C1 segment of cervical spinal cord (tissue), 14 donors: Measurements from ENCODE around the gene NAALADL1.
A peak's percentile ranks its signal among the peaks of the same experiment; 100 is the strongest.

ENCODE experiments used
- DNase-seq, 14 donors: peaks; one replicate each; lab custom pipeline; 2025; lab: John Stamatoyannopoulos, UW

Gene NAALADL1

DNA sequence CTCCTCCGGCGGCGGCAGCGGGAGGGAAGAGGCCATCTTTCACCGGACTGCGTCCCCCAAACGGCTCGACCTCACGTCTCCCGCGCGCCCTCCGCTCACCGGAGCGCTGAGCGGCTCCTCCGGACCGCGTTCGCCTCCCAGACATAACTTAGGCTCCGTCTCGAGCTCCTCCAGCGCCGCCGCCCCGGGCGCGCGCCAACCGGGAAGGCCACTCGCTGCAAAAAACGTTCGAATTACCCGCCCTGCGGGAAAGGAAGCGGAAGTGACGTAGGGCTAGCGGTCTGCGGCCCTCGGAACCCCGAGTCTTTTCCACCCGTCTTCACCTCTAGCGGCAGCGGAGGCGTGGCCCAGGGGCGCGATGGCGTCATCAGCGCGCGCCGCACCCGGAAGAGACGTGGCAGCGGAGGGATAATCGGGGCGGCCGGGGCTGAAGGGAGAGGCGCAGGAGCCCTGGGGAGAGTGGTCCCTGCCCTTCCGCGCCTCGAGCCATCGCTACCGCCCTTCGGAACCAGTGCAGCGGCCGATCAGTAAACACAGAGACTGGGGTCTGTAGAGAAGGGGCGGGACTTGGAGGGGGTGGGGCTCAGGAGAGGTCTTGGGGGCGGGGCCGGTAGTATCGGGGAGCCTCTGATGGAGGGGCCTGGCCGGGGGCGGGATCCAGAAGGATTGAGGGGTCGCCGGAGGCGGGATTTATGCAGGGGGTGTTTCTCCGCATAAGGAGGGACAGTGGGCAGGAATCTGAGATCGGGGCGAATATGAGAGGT lies 25.7 kb upstream of the NAALADL1 start, which contains the start of the genes CDCA5 and ZFPL1:
Gene CDCA5, minus strand, starts transcription at position 207 of the 764 bp plus-strand sequence. Its CDS starts 62 bp downstream, at position 145.
Gene ZFPL1, plus strand, starts transcription at position 389 of the 764 bp plus-strand sequence. CDS start 477 bp downstream, outside the sequence.
- peak; percentile 45 to 97 (median 92) for DNase-seq

DNA sequence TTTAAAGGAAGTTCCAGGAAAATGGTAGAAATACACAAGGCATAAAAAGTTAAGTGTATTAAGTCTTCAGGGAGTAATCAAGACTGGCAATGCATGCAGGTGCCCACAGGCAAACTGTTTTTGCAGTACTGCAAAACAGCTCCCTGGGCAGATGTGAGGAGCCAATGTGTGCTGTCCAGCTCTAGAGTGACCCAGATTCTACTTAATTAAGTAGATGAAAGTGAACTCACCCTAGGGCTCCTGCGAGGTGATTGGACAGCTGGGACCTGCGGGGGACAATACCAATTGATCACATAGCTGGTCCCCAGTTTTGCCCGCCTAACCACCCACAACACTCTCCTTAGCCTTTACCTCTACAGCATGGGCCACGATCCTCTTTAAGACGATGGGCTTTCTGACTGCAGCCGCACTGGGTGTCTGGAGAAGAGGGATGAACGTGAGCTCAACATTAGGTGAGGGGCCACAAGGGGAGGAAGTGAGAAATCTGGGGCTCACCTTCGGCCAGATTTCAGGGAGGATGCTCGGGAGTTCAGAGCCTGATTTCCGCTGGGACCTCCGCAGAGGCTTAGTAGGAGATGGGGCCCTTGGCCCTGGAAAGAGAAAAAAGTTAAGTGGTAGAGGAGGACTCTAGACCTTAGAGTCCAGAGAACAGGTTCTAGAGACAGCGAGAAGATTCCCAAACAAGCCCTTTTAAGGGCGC lies 24.9 kb upstream of the NAALADL1 start:
- no peak for DNase-seq

GRCh38 chr11:65078786-65079342 lies 20.5 kb upstream of the NAALADL1 start:
- no peak for DNase-seq

GRCh38 chr11:65078151-65078550 lies 19.8 kb upstream of the NAALADL1 start:
- no peak for DNase-seq

- DNase-seq: no peak
Observed at GRCh38 chr11:65077451-65077850, 19.1 kb upstream of the NAALADL1 start.

DNA sequence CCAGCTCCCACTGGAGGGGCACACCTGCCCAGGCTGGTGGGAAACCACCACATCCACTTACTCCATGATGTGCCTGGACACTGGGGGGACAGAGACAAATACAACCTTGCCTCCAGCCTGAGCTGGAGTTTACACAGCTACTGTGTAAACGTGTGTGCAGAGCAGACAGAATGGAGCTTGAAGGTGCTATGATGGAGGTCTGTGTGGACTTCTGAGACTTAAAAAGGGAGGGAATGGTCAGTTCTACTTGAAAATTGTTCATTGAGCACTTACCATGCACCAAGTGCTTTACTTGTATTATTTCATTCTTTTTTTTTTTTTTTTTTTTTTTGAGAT lies 14.2 kb upstream of the NAALADL1 start:
- no peak for DNase-seq

GRCh38 chr11:65071907-65072630 lies 13.7 kb upstream of the NAALADL1 start:
- no peak for DNase-seq

DNA sequence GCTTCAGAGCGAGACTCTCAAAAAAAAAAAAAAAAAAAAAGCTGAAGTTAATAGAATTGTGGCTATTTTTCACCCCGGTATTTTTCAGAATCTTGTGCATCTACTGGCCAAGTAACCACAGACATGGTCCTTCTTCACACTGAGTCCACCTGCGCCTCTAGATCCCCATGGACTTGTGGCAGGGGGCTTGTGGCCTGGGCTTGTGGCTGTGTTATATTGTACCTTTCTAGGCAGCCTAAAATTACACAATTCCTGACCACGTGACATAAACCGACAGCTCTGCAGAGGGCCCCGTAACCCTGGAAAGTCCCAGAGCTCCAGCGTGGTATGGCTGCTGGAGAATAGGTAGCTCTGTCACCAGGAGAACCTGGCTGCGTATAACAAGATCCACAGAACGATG lies 10.9 kb upstream of the NAALADL1 start:
- no peak for DNase-seq

DNA sequence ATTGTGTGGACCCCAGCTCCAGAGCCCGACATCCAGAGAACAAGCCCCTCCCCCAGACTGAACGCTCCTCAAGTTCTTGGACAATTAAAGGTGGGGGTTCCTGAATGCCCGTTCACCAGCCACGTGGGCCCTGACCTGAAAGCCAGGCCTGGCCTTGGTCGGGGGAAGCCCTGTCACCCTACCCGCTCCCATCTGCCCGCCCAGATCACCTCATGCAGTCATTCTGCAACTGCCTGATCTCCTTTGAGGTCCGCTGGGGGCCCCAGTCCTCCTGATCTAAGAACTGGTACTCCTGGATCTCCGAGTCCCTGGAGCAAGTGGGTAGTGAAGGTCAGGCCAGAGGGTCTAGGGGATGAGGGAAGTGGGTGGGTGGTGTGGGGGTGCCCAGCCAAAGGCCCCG lies 9.1 kb upstream of the NAALADL1 start:
- no peak for DNase-seq

DNA sequence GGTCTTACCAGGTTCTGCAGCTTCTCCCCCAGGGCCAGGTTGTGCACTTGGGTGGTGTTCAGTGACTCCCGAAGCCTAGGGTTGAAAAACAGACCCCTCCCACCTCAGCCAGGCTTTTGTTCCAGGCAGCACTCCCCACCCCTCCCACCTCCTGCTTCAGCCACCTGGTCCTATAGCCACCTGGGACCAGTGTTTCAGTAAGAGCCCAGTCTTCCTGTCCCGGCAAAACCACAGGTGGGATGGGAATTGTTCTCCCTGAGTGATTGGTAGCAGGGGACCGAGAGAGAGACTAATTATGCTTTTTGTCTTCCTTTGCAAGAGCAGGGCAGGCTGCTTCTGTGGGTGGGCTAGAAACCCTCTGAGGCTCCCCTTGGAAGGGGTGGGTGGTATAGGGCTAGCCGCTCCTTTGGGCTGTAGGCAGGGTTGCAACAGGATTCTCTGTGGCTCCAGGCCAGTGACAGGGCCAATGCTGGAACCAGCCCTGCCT lies 8.5 kb upstream of the NAALADL1 start:
- DNase-seq: no peak

GRCh38 chr11:65066315-65066714 lies 8.0 kb upstream of the NAALADL1 start:
- DNase-seq: no peak

DNA sequence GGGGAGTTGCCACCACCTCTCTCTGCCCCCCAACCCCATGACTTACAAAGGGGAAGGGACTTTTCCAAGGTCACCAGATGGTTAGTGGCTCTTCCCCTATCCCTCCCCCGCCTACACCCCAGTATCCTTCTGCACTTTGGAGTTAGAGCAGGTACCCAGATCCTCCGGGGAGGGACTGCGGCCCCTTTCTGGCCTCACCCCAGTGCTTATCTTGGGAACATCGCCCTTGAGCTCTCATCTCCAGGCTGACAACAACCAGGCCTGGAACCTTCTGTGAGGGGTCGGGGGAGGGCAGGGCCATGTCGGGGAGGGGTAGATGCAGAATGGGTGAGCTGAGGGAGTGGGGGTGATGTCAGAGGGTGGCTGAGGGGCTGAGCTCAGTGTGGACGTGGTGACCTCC lies 7.5 kb upstream of the NAALADL1 start:
- no peak for DNase-seq

GRCh38 chr11:65064847-65065240 lies 6.5 kb upstream of the NAALADL1 start:
- DNase-seq: no peak

DNA sequence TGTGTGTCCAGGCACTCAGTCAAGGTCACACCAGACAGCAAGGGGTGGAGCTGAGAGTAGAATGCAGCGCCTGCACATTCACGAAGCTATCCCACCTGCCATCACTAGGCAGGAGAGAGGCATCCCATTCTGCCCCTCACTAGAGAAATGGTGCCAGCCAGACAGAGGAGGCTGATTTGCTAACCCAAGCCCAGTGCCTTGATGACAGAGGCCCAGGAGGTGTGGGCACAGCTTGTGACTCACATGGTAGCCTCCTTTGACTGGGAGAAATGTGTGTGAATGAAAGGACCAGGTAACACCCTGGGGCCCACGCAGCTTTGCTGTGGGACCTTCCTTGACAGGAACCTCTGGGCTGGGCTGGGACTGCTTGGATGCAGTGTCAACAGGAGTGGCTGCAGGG lies 5.2 kb upstream of the NAALADL1 start:
- DNase-seq: no peak

DNA sequence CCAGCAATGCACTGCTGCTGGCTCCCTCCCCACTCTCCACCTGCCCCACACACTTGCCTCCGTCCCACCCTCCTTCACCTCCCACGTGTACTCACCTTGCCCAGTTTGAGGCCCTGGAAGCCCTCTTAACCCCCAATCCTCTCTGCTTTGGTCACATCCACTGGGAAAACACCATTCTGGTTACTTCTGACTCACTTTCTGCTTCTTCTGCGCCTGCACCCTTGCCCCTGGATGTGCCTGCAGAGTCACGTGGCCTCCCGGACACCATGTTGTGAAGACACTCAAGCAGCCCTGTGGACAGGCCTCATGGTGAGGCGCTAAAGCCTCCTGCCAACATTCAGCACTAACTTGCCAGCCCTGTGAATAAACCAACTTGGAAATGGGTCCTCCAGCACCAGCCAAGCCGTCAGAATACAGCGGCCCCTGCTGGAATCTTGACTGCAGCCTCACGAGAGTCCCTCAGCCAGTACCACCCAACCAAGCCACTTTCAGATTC lies 2.6 kb upstream of the NAALADL1 start:
- no peak for DNase-seq

- no peak for DNase-seq
Observed at GRCh38 chr11:65059959-65060824, 1.8 kb upstream of the NAALADL1 start.

- DNase-seq: no peak
Observed at GRCh38 chr11:65059523-65059922, 1.2 kb upstream of the NAALADL1 start.

DNA sequence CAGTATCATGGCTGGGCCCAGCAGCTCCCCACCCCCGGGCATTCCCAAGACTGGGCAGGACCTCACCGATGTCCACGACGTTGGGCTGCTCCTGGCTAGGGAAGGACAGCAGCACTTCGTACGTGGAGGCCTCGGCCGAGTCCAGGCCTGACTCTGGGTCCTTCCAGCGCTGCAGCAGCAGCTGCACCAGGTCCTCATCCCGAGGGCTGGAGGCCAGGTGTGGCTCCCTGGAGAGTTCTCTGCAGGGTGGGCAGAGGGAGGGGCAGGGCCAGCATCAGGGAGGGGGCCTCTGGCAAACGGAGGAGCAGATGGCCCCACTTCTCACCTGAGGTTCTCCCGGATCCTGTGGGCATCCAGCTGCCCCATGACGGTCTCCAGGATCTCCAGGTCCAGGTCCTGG lies 341 bp downstream of the NAALADL1 start:
- no peak for DNase-seq

- DNase-seq: no peak
Observed at GRCh38 chr11:65057526-65057925, 827 bp downstream of the NAALADL1 start.

DNA sequence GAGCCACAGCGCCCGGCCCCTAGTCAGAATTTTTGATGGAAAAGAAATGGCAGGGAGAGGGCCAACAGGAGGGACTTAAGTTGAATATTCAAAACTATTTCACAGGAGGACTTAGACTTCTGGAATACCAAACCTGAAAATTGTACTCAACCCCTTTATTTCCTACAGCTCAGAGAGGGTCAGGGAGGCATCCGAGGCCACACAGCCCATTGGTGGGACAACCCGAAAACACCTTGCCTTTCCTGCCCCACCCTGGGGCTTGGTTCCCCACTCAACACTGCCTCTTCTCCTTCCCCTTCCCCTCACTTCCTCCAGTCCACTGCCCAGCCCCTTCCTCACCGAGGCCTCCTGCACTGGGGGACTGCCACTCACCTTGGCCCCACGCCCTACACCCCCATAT lies 1.4 kb downstream of the NAALADL1 start:
- no peak for DNase-seq

DNA sequence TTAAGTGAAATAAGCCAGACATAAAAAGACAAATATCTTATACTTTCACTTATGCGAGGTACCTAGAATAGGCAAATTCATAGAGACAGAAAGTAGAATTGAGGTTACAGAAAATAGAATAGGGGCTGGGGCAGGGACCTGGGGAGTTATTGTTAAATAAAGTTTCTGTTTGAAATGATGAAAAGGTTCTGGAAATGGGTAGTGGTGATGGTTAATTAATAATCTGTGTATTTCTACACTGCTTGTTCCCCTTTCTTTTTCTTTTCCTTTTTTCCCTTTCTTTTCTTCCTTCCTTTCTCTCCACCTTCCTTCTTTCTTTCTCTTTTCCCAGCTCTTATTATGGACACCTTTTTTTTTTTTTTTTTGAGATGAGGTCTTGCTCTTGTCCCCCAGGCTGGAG lies 2.8 kb downstream of the NAALADL1 start:
- no peak for DNase-seq
